ENCODE data around the gene ARHGEF6.

The ARHGEF6 gene

GRCh38 chrX:136687457-136687856 lies 93.3 kb downstream of the ARHGEF6 start:
- no peak for DNase-seq

GRCh38 chrX:136684120-136684519 lies 96.6 kb downstream of the ARHGEF6 start:
- no peak for DNase-seq

GRCh38 chrX:136679531-136679930 lies 101.2 kb downstream of the ARHGEF6 start:
- no peak for DNase-seq

- no peak for DNase-seq
Observed at GRCh38 chrX:136674270-136674985, 106.3 kb downstream of the ARHGEF6 start.

GRCh38 chrX:136671006-136671610 lies 109.6 kb downstream of the ARHGEF6 start:
- DNase-seq, result no peak

- no peak for DNase-seq
Observed at GRCh38 chrX:136667446-136668168, 113.1 kb downstream of the ARHGEF6 start.

GRCh38 chrX:136666088-136666487 lies 114.6 kb downstream of the ARHGEF6 start:
- DNase-seq, result no peak

GRCh38 chrX:136665258-136665900 lies 115.4 kb downstream of the ARHGEF6 start:
- DNase-seq, result no peak

GRCh38 chrX:136662976-136663375 lies 117.8 kb downstream of the ARHGEF6 start:
- DNase-seq, result no peak

GRCh38 chrX:136662104-136662503 lies 118.6 kb downstream of the ARHGEF6 start:
- DNase-seq, result no peak

- no peak for DNase-seq
Observed at GRCh38 chrX:136660896-136661295, 119.8 kb downstream of the ARHGEF6 start.

GRCh38 chrX:136659174-136659573 lies 121.6 kb downstream of the ARHGEF6 start:
- no peak for DNase-seq

- no peak for DNase-seq
Observed at GRCh38 chrX:136658151-136658550, 122.6 kb downstream of the ARHGEF6 start.

- DNase-seq, result no peak
Observed at GRCh38 chrX:136656361-136656964, 124.3 kb downstream of the ARHGEF6 start.

- no peak for DNase-seq
Observed at GRCh38 chrX:136652822-136653723, 127.7 kb downstream of the ARHGEF6 start.

GRCh38 chrX:136650811-136651210 lies 129.9 kb downstream of the ARHGEF6 start:
- DNase-seq, result no peak

GRCh38 chrX:136647677-136648360 lies 132.9 kb downstream of the ARHGEF6 start, which contains the start of gene CD40LG:
CD40LG (plus strand) TSS chrX:136648158; CDS start chrX:136648249, 91 bp downstream.
- DNase-seq, result no peak

- DNase-seq, result no peak
Observed at GRCh38 chrX:136646602-136647239, 134.0 kb downstream of the ARHGEF6 start.

- no peak for DNase-seq
Observed at GRCh38 chrX:136643243-136643642, 137.5 kb downstream of the ARHGEF6 start.

GRCh38 chrX:136639506-136640176 lies 141.1 kb downstream of the ARHGEF6 start:
- no peak for DNase-seq

Data from NCI-H2081 treated with DMSO at 0.1 percent for 48 hours (cell line).